Liver (tissue), 9 donors: Measurements from ENCODE around the gene EGLN2. TPM values are rescaled to one million over a fixed set of nuclear protein-coding genes. Genes with fewer than 3 reads are reported as not detected.

Source experiments
- DNase-seq: peaks from one replicate; pipeline ENCODE4 v3.0.0-alpha.2; 2017; ENCODE audit warnings: low spot score
- H3K27ac ChIP-seq, 2 donors: one replicate each; pipeline ENCODE4 v1.7.0; 2013; ENCODE audit warnings: inconsistent platforms in 2 of 2, low read length in 2 of 2, control low read depth in 1 of 2, low read depth in 1 of 2, mild to moderate bottlenecking in 1 of 2
- H3K27me3 ChIP-seq, 4 donors: one replicate each; pipeline versions ENCODE4 v1.6.1 to v1.7.0; 2013; ENCODE audit warnings: low read length in 3 of 4, inconsistent platforms in 1 of 4, mild to moderate bottlenecking in 1 of 4, moderate library complexity in 1 of 4; ENCODE audit not compliant: control insufficient read depth in 4 of 4, insufficient read depth in 4 of 4
- H3K36me3 ChIP-seq, 4 donors: one replicate each; pipeline versions ENCODE4 v1.6.1 to v1.7.0; 2013; ENCODE audit warnings: low read length in 3 of 4, mild to moderate bottlenecking in 3 of 4, low read depth in 1 of 4, moderate library complexity in 1 of 4; ENCODE audit not compliant: control insufficient read depth in 4 of 4, insufficient read depth in 3 of 4
- H3K4me1 ChIP-seq, 4 donors: one replicate each; pipeline versions ENCODE4 v1.6.1 to v1.7.0; 2013; ENCODE audit warnings: low read length in 3 of 4, mild to moderate bottlenecking in 3 of 4, moderate library complexity in 1 of 4; ENCODE audit not compliant: control insufficient read depth in 4 of 4, insufficient read depth in 4 of 4
- H3K4me3 ChIP-seq, 3 donors: one replicate each; pipeline versions ENCODE4 v1.6.1 to v1.7.0; 2013; ENCODE audit warnings: low read length in 3 of 3, control low read depth in 1 of 3, low read depth in 1 of 3, mild to moderate bottlenecking in 1 of 3
- H3K9ac ChIP-seq, 2 donors: one replicate each; pipeline ENCODE4 v1.7.0; 2013; ENCODE audit warnings: low read length in 2 of 2, mild to moderate bottlenecking in 2 of 2, moderate library complexity in 2 of 2, control low read depth in 1 of 2, low read depth in 1 of 2
- H3K9me3 ChIP-seq, 4 donors: one replicate each; pipeline versions ENCODE4 v1.6.1 to v1.7.0; 2013; ENCODE audit warnings: low read length in 3 of 4; ENCODE audit not compliant: control insufficient read depth in 4 of 4
- ATF3 ChIP-seq: IDR thresholded peaks from 2 replicates; pipeline ENCODE4 v1.6.1; 2016; ENCODE audit warnings: antibody characterized with exemption
- EGR1 ChIP-seq, 2 donors: IDR thresholded peaks; 2 replicates each; pipeline ENCODE4 v1.6.1; 2016 to 2018; ENCODE audit warnings: antibody characterized with exemption in 2 of 2, low read depth in 2 of 2
- FOXA1 ChIP-seq: IDR thresholded peaks from 2 replicates; pipeline ENCODE4 v1.6.1; 2016; ENCODE audit warnings: antibody characterized with exemption
- FOXA2 ChIP-seq: IDR thresholded peaks from 2 replicates; pipeline ENCODE4 v1.6.1; 2016; ENCODE audit warnings: antibody characterized with exemption
- GABPA ChIP-seq, 2 donors: IDR thresholded peaks in 1 of 2; conservative IDR thresholded peaks in 1 of 2; 2 replicates each; pipeline ENCODE4 v1.6.1; 2016; ENCODE audit warnings: antibody characterized with exemption in 2 of 2, mild to moderate bottlenecking in 1 of 2, moderate library complexity in 1 of 2
- HNF4A ChIP-seq, 2 donors: conservative IDR thresholded peaks; 2 replicates each; pipeline ENCODE4 v1.6.1; 2016; ENCODE audit warnings: antibody characterized with exemption in 2 of 2, mild to moderate bottlenecking in 2 of 2
- HNF4G ChIP-seq: IDR thresholded peaks from 2 replicates; pipeline ENCODE4 v1.6.1; 2016; ENCODE audit warnings: antibody characterized with exemption
- JUND ChIP-seq, 2 donors: IDR thresholded peaks; 2 replicates each; pipeline ENCODE4 v1.6.1; 2016; ENCODE audit warnings: antibody characterized with exemption in 2 of 2
- MAX ChIP-seq: IDR thresholded peaks from 2 replicates; pipeline ENCODE4 v1.6.1; 2016; ENCODE audit warnings: antibody characterized with exemption
- NR2F2 ChIP-seq: IDR thresholded peaks from 2 replicates; pipeline ENCODE4 v1.6.1; 2016; ENCODE audit warnings: antibody characterized with exemption
- RAD21 ChIP-seq, 2 donors: IDR thresholded peaks; 2 replicates each; pipeline ENCODE4 v1.6.1; 2016; ENCODE audit warnings: antibody characterized with exemption in 2 of 2, mild to moderate bottlenecking in 2 of 2
- REST ChIP-seq: IDR thresholded peaks from 2 replicates; pipeline ENCODE4 v1.6.1; 2016; ENCODE audit warnings: antibody characterized with exemption, mild to moderate bottlenecking
- RXRA ChIP-seq, 2 donors: IDR thresholded peaks; 2 replicates each; pipeline ENCODE4 v1.6.1; 2017 to 2018; ENCODE audit warnings: antibody characterized with exemption in 2 of 2, mild to moderate bottlenecking in 1 of 2
- SP1 ChIP-seq: IDR thresholded peaks from 2 replicates; pipeline ENCODE4 v1.6.1; 2018; ENCODE audit warnings: antibody characterized with exemption, mild to moderate bottlenecking
- TAF1 ChIP-seq: conservative IDR thresholded peaks from 2 replicates; pipeline ENCODE4 v1.6.1; 2016; ENCODE audit warnings: antibody characterized with exemption, mild to moderate bottlenecking
- YY1 ChIP-seq: IDR thresholded peaks from 2 replicates; pipeline ENCODE4 v1.6.1; 2016; ENCODE audit warnings: antibody characterized with exemption, mild to moderate bottlenecking
- WGBS: extraction: QIAGEN DNeasy Blood & Tissue Kit; methylation state at CpG from one replicate; pipeline ENCODE4 v1.1.7; 2013; 5-methylcytosine and 5-hydroxymethylcytosine counted together
- polyA plus RNA-seq, 2 donors: library from polyadenylated mRNA; stranded (reverse) in 1 of 2; unstranded in 1 of 2; fragments of 200-250 nt in 1 of 2; fragments of >200 nt in 1 of 2; fragmentation: Nextera tagmentation in 1 of 2; extraction: Ambion mirVana in 1 of 2; gene quantifications; one replicate each; pipeline versions ENCODE4 v1.2.1 to v1.2.3, GENCODE V29; 2013 to 2015
- total RNA-seq, 2 donors: library from RNA; depleted of rRNA; stranded (reverse); fragments of >200 nt; gene quantifications; one replicate each; pipeline ENCODE4 v1.2.3, GENCODE V29; 2014
- TF ChIP-seq, protein P1 (sequence below): IDR thresholded peaks from 2 replicates; pipeline ENCODE4 v1.6.1; 2016; ENCODE audit warnings: antibody characterized with exemption
- TF ChIP-seq, protein P2 (sequence below): fragments of 150-350 bp; IDR thresholded peaks from 2 replicates; pipeline ENCODE4 v1.5.1; 2017; ENCODE audit warnings: improper control_type of control experiment, low read depth, low read length; ENCODE audit not compliant: missing input control
- donor health status: healthy.
- donor health status: healthy.
- donor health status: healthy.
- donor health status: healthy.
- donor health status: healthy.

Gene EGLN2
- total and polyA plus RNA-seq, 4 donors, result 34.8 to 56.3 (median 47.7) TPM

DNA sequence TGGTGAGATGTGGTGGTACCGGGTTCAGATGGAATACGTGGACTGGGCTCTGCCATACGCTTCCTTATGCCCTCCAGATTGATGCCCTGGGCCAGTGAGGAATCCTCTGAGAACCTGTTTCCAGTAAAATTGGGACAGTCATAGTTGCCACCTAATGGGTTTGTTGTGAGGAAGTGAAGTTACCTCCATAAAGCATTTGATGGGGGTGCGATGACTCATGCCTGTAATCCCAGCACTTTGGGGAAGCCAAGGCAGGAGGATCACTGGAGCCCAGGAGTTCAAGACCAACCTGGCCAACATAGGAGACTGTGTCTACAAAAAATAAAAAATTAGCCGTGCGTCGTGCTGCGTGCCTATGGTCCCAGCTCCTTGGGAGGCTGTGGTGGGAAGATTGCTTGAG, 43.2 kb upstream of the EGLN2 start:
- WGBS, result 97% methylated on average over 8 of the region's 8 CpGs
- DNase-seq, result no peak
- H3K36me3 ChIP-seq, result peaks cover 11 to 36% (median 26%) of the 10 kb centered on the region in 4 donors
- H3K9me3 ChIP-seq, result no peaks in the 10 kb centered on the region
- no peak overlapping the region for H3K9ac ChIP-seq
- peaks cover 3 to 35% (median 25%) of the 10 kb centered on the region in 4 donors for H3K4me1 ChIP-seq
- H3K27ac ChIP-seq, result no peak overlapping the region
- TF ChIP-seq EGR1 (IDR thresholded peaks at IDR 0.05; ENCODE audit: low read depth in 2 of 2) (no peak), SP1 (no peak), FOXA2 (no peak), GABPA (IDR thresholded peaks at IDR 0.05 in 1 of 2, conservative IDR thresholded peaks at IDR 0.05 in 1 of 2) (no peak), JUND (IDR thresholded peaks at IDR 0.05) (no peak), REST (no peak), TAF1 (no peak), RAD21 (IDR thresholded peaks at IDR 0.05) (no peak), NR2F2 (no peak), FOXA1 (no peak), HNF4A (conservative IDR thresholded peaks at IDR 0.05) (no peak), ATF3 (no peak), HNF4G (no peak), RXRA (IDR thresholded peaks at IDR 0.05) (no peak), YY1 (no peak)
- TF ChIP-seq, protein P1, sequence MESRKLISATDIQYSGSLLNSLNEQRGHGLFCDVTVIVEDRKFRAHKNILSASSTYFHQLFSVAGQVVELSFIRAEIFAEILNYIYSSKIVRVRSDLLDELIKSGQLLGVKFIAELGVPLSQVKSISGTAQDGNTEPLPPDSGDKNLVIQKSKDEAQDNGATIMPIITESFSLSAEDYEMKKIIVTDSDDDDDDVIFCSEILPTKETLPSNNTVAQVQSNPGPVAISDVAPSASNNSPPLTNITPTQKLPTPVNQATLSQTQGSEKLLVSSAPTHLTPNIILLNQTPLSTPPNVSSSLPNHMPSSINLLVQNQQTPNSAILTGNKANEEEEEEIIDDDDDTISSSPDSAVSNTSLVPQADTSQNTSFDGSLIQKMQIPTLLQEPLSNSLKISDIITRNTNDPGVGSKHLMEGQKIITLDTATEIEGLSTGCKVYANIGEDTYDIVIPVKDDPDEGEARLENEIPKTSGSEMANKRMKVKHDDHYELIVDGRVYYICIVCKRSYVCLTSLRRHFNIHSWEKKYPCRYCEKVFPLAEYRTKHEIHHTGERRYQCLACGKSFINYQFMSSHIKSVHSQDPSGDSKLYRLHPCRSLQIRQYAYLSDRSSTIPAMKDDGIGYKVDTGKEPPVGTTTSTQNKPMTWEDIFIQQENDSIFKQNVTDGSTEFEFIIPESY, result no peak
- no peak overlapping the region for H3K4me3 ChIP-seq
- H3K27me3 ChIP-seq, result no peaks in the 10 kb centered on the region

- H3K27me3 ChIP-seq, result no peaks in the 10 kb centered on the region
- no peak for DNase-seq
- no peak overlapping the region for H3K4me3 ChIP-seq
- no peaks in the 10 kb centered on the region for H3K9me3 ChIP-seq
- WGBS, result 81% methylated on average over 11 of the region's 11 CpGs
- H3K27ac ChIP-seq, result no peak overlapping the region
- H3K9ac ChIP-seq, result no peak overlapping the region
- H3K36me3 ChIP-seq, result peaks cover 15 to 44% (median 31%) of the 10 kb centered on the region in 4 donors
- H3K4me1 ChIP-seq, result peaks cover 3 to 35% (median 25%) of the 10 kb centered on the region in 4 donors
- TF ChIP-seq REST (no peak), ATF3 (no peak), FOXA1 (no peak), MAX (no peak), JUND (IDR thresholded peaks at IDR 0.05) (no peak), RAD21 (IDR thresholded peaks at IDR 0.05) (no peak), EGR1 (IDR thresholded peaks at IDR 0.05; ENCODE audit: low read depth in 2 of 2) (no peak), TAF1 (no peak), FOXA2 (no peak), NR2F2 (no peak), SP1 (no peak), RXRA (IDR thresholded peaks at IDR 0.05) (no peak), HNF4G (no peak), YY1 (no peak)
- TF ChIP-seq, protein P2, sequence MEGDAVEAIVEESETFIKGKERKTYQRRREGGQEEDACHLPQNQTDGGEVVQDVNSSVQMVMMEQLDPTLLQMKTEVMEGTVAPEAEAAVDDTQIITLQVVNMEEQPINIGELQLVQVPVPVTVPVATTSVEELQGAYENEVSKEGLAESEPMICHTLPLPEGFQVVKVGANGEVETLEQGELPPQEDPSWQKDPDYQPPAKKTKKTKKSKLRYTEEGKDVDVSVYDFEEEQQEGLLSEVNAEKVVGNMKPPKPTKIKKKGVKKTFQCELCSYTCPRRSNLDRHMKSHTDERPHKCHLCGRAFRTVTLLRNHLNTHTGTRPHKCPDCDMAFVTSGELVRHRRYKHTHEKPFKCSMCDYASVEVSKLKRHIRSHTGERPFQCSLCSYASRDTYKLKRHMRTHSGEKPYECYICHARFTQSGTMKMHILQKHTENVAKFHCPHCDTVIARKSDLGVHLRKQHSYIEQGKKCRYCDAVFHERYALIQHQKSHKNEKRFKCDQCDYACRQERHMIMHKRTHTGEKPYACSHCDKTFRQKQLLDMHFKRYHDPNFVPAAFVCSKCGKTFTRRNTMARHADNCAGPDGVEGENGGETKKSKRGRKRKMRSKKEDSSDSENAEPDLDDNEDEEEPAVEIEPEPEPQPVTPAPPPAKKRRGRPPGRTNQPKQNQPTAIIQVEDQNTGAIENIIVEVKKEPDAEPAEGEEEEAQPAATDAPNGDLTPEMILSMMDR, result no peak
Observed at GRCh38 chr19:40756502-40757110, 42.4 kb upstream of the EGLN2 start.
